ENCODE measurements around the gene SLC44A2.

Gene SLC44A2

GRCh38 chr19:10651851-10652250, 26.5 kb downstream of the SLC44A2 start:
- Histone ChIP-seq H3K27ac (no peak overlapping the region), H3K4me3 (IDR thresholded peaks at IDR 0.05; ENCODE audit: insufficient read depth, low read depth, low read length) (no peak overlapping the region), H4K20me1 (ENCODE audit: insufficient read depth) (peaks cover 9% of the 10 kb centered on the region), H3K4me1 (ENCODE audit: low read depth, poor library complexity, severe bottlenecking) (peaks cover 29% of the 10 kb centered on the region), H2AFZ (ENCODE audit: low read depth) (no peak overlapping the region), H3K27me3 (ENCODE audit: insufficient read depth, low read depth) (no peaks in the 10 kb centered on the region), H3K36me3 (ENCODE audit: insufficient read depth) (no peaks in the 10 kb centered on the region; the same call in 1 of the 2 replicates), H3K9ac (no peak overlapping the region; the same call in 1 of the 2 replicates), H3K79me2 (ENCODE audit: insufficient read depth, low read depth) (peaks cover 36% of the 10 kb centered on the region), H3K4me2 (peak overlapping the region; percentile 95)
- TF ChIP-seq CTCF (conservative IDR thresholded peaks at IDR 0.05; ENCODE audit: low read depth, low read length) = no peak

- Histone ChIP-seq H2AFZ (ENCODE audit: low read depth) (0 out of 2 replicates have a peak overlapping the region, but pooled peaks have one; percentile 44), H3K9ac (peak overlapping the region; percentile 98), H3K27me3 (ENCODE audit: insufficient read depth, low read depth) (no peaks in the 10 kb centered on the region), H3K27ac (peak overlapping the region; percentile 99), H4K20me1 (ENCODE audit: insufficient read depth) (peaks cover 25% of the 10 kb centered on the region), H3K4me2 (peak overlapping the region; percentile 95), H3K36me3 (ENCODE audit: insufficient read depth) (peaks cover 10% of the 10 kb centered on the region; the same call in 1 of the 2 replicates), H3K4me1 (ENCODE audit: low read depth, poor library complexity, severe bottlenecking) (peaks cover 37% of the 10 kb centered on the region), H3K4me3 (IDR thresholded peaks at IDR 0.05; ENCODE audit: insufficient read depth, low read depth, low read length) (no peak overlapping the region), H3K79me2 (ENCODE audit: insufficient read depth, low read depth) (peaks cover 52% of the 10 kb centered on the region)
- TF ChIP-seq CTCF (conservative IDR thresholded peaks at IDR 0.05; ENCODE audit: low read depth, low read length) = no peak
Observed at GRCh38 chr19:10653482-10653731, 28.1 kb downstream of the SLC44A2 start.

GRCh38 chr19:10653732-10654609, 28.6 kb downstream of the SLC44A2 start, which contains the start of gene ILF3:
Gene ILF3, plus strand, starts transcription at chr19:10654346. Its CDS starts 16,260 bp downstream, at chr19:10670606.
- Histone ChIP-seq H3K36me3 (ENCODE audit: insufficient read depth) (peaks cover 10% of the 10 kb centered on the region; the same call in 1 of the 2 replicates), H2AFZ (ENCODE audit: low read depth) (0 out of 2 replicates have a peak within 1 kb of the TSS, but pooled peaks have one; percentile 44)

More at GRCh38 chr19:10653732-10654609, 28.6 kb downstream of the SLC44A2 start, which contains the start of gene ILF3:
- H3K27ac ChIP-seq = peak within 1 kb of the TSS; percentile 99
- H3K79me2 ChIP-seq (ENCODE audit: insufficient read depth, low read depth) = peaks cover 57% of the 10 kb centered on the region
- H3K4me1 ChIP-seq (ENCODE audit: low read depth, poor library complexity, severe bottlenecking) = peaks cover 37% of the 10 kb centered on the region
- peak within 1 kb of the TSS; percentile 95 for H3K4me2 ChIP-seq
- H3K9ac ChIP-seq = peak within 1 kb of the TSS; percentile 98
- peaks cover 30% of the 10 kb centered on the region for H4K20me1 ChIP-seq (ENCODE audit: insufficient read depth)
- TF ChIP-seq CTCF (conservative IDR thresholded peaks at IDR 0.05; ENCODE audit: low read depth, low read length) = no peak
- no peak within 1 kb of the TSS for H3K4me3 ChIP-seq (IDR thresholded peaks at IDR 0.05; ENCODE audit: insufficient read depth, low read depth, low read length)
- H3K27me3 ChIP-seq (ENCODE audit: insufficient read depth, low read depth) = no peaks in the 10 kb centered on the region

All from KMS-11 (cell line).